Stimulated activated naive CD4-positive, alpha-beta T cell (primary cell): ENCODE data around the gene CDH9.

Source experiments
- DNase-seq, 6 experiments: peaks; one replicate each; lab custom pipeline; 2025; lab: John Stamatoyannopoulos, UW

Gene CDH9, protein sequence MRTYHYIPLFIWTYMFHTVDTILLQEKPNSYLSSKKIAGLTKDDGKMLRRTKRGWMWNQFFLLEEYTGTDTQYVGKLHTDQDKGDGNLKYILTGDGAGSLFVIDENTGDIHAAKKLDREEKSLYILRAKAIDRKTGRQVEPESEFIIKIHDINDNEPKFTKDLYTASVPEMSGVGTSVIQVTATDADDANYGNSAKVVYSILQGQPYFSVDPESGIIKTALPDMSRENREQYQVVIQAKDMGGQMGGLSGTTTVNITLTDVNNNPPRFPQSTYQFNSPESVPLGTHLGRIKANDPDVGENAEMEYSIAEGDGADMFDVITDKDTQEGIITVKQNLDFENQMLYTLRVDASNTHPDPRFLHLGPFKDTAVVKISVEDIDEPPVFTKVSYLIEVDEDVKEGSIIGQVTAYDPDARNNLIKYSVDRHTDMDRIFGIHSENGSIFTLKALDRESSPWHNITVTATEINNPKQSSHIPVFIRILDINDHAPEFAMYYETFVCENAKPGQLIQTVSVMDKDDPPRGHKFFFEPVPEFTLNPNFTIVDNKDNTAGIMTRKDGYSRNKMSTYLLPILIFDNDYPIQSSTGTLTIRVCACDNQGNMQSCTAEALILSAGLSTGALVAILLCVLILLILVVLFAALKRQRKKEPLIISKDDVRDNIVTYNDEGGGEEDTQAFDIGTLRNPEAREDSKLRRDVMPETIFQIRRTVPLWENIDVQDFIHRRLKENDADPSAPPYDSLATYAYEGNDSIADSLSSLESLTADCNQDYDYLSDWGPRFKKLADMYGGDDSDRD

DNA sequence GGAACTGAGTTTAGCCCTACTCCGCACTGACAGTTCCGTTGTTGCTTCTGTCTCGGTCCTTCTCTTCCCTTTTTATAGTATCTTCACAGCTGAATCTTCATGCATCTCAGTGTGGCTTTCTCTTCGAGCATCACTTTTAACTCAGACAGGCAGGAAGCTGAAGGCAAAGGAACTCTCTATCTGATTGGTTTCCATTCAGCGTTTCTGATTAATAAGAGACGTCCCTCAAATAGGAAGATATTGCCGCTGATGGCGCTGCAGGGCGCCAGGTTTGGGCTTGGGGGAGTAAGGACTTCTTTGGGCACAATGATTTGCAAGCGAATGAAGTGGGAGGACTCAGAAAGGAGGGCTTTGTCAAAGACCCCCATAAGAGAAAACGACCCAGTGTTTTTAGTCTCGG lies at the start of gene CDH9:
Gene CDH9, minus strand, starts transcription at position 111 of the 400 bp plus-strand sequence. CDS start 50,253 bp downstream, outside the sequence.
- no peak for DNase-seq

DNA sequence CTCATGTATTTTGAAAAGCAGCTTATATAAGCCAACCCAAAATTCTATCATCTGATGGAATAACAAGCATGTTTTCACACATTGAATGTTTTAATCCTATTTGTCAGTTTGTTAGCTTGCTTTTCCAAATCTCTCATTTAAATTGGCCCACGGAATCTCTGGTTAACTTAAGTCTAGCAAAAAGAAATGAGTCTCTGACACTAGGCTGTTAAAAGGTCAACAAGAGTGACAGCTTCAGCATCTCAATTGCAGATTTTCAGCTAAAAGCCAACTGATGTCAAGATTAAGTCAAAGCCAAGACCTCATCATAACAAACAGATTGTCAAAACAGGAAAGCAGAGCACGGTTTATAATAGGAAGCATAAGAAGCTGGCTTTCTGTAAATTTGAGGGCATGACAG lies 49.4 kb upstream of the CDH9 start:
- no peak for DNase-seq

DNA sequence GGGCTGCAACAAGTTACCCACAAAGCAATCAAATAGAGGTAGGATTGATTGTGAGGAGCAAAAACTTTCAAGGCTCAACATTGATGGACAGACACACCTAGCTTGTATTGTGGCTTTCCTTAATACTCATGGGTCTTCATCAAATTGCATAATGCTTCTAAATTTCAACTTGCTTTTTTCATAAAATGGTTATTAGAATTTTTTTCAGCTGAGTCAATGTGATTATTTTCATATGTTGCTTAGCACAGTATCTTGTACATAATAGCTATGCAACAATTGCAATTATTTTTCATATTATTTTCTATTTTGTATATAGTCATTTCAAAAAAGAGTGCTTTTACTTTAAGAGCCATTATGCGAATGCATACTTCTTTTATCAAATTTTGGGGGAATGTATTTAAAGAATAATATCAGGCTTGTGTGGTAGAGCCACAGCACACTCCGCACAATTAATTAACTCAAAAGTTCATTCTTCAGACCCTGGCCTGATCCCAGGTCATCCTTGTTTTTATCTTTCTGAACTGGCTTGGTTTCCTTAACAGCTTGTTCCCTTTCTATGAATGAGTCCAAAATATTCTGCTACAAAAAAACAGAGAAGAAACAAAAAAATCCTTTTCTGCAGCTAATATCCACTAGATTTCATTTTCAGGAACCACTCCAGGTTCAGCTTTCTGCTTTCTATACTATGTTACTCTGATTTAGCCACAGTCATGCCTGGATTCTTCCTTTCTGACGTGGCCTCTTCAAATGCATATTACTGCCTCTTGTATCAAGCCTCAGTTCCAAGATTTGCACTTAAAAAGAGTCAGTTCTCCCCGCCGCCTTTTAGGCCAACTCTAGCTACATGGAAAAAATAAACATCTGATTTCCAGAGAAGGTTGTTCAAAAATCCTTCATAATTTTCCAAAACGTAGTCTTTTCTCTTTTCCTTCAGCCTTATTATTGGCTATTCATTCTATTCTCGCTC lies 45.3 kb upstream of the CDH9 start:
- DNase-seq: no peak

DNA sequence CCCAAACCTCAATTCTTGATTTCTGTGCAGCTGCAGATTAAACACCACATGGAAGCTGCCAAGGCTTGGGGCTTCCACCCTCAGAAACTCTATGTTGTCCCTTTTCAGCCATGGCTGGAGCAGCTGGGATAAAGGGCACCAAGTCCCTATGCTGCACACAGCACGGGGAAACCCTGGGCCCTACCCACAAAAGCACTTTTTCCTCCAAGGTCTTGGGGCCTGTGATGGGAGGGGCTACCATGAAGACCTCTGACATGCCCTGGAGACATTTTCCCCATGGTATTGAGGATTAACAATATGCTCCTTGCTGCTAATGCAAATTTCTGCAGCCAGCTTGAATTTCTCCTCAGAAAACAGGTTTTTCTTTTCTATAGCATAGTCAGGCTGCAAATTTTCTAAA lies 41.8 kb upstream of the CDH9 start:
- no peak for DNase-seq

DNA sequence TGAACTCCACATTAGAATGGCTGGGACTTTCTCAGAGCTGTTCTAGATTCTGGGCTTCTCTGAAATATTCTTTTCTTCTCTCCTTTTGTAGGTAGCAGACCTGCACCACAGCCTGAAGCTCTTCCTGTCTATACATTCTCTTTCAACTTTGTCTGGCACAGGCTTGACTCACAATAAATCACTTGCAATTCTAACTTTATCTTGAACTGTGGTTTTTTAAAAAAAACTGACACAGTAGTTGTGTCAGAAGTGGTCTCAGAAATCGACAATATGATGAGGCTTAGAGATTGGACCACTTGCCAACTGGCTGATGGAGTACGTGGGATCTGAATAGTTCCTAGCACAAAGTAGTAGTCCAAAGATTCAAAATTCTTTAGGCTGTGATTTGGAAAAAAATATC lies 24.1 kb upstream of the CDH9 start:
- no peak for DNase-seq

DNA sequence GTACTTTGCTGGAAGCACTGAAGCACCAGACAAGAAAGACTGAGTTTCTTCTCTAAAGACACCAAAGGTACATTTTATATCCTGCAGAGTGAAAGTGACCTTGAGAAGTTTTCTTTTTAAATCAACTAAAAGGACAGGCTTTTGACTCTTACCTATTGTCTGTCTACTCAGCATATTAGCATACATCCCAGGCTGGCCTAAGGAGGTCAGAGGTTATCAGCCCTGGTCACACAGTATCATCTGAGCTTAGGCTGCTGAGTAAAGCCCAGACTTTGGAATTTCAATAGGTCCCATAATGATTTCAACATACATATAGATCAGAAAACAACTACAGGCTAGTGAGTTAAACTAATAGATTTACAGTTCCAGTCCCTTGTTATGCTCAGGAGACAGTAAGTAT lies 10.1 kb upstream of the CDH9 start:
- DNase-seq: no peak

DNA sequence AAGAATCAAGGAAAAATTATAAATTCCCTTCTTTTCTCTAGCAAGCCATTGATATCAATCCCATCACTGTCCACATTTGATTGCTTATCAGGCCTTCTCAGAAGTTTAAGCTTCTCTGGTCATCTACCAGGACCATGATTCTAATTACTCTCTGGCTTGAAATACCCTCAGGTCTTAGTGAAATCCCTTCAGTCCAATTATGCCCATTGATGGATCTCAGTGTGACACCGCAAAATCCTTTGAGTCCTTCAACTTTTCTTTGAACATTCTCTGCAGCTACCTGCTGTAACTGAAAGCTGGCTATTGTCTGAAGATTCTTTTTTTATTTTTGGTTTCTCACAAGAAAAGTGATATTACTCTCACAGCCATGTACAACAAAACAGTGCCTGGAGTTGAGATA lies 3.0 kb upstream of the CDH9 start:
- no peak for DNase-seq

DNA sequence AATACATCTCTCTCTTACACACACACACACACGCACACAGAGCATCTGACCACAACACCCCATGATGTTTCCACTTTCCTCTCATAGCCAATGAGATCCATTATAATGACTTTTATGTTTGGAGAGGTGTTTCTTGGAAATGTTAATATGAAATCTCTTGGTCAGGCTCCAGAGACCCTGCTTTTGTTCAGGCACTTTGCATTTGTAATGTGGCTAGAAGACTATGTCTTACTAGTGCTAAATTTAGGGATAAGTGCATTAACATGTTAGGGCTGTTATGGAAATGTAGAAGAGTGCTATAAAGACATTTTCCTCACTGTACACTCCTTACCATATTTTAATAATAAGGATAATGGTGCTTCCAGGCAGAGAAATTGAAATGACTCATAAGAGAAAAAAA lies 3.8 kb downstream of the CDH9 start:
- no peak for DNase-seq

DNA sequence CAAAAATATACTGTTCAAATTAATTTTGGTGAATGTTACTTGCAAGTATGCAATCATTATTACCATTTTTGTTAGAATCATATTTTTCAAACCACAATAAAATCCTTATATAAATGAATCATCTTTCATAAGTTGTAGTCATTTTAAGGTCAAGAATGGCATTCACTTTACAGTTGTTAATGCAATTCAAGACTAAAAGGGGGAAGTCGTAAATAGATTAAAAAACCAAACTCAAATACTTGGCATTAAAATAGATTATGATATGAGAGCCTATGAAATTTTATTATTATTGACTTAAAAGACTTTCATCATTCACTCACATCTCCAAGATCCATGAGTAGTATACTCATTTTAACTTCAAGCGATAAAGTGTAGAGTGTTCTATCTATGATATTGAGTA lies 11.6 kb downstream of the CDH9 start:
- no peak for DNase-seq

DNA sequence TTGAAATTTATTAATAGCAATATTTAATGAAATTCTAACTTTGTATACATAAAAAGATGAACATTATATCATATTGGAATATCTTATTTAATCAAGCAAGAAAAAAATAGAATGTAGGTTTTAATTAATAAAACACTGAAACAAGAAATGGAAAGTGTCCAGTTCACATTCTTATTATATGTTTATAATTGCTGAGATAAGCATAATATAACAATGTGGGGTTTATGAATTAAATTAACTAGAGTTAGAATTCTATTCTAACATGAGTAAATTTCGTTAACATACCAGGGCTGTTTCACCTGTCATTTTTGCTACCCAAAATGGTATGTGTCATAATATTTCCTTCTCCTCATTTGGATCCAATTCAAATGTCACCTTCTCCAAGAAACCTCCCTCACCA lies 12.3 kb downstream of the CDH9 start:
- no peak for DNase-seq

DNA sequence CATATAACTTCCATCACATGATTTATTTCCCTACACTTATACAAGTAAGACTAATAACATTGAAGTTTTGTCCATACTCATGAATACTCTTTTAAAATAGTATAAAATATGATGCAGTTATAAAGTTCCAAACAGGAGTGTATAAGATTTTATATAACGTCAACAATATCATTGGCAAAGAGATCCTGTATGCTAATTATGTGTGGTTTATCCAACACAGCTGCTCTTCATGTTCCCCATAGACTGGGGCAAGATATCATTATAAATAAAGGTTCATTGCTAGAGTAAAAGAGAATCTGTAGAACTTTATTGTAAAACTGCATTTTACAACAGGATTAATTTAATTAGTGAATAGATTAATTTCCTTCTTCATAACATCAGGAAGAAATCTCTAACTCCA lies 16.9 kb downstream of the CDH9 start:
- no peak for DNase-seq

DNA sequence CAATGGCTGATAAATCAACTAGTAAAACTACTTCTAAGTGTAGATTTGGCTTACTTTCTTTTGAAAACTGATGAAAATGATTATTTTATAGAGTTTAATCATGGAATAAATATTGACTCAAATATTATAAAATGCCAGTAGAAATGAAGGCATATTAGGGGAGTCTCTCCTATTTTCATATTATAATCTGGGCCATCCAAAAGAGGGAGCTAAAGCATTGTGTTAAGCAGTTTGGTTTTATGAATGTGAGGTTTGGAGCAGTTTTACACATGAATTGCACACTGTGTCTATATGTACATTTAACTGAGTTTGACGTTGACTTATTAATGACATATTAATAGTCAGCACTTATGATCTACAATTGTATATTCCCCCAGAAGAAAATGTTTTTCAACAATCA lies 17.4 kb downstream of the CDH9 start:
- no peak for DNase-seq

DNA sequence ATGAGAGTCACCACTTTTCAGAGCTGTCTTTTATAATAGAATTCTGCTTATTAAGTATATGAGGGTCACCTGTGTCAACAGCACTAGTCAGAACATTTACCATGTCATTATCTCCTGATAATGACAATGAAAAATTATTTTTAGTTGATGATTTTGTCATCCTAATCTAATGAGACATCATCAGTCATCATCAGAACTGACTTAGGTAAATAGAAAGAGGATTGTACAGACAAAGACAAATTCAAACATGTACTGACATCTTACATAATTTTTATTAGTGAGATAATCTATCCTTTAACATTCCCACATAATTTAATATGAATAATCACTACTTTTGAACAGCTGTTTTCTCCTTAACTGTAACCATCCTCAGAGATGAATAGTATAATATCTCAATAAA lies 22.6 kb downstream of the CDH9 start:
- no peak for DNase-seq

DNA sequence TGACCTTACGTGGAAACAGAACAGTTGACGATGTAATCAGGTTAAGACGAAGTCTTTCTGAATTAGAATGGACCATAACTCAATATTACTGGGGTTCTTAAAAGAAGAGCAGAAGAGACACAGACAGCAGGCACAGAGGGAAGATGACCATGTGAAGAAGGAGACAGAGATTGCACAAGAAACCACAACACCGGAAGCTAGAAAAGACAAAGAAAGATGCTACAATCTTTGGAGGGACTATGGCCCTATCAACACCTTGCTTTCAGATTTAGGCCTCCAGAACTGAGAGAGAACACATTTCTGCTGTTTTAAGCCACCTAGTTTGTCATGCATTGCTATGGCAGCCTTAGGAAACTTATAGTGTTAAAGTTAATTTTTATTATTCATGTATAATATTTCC lies 27.1 kb downstream of the CDH9 start:
- no peak for DNase-seq

DNA sequence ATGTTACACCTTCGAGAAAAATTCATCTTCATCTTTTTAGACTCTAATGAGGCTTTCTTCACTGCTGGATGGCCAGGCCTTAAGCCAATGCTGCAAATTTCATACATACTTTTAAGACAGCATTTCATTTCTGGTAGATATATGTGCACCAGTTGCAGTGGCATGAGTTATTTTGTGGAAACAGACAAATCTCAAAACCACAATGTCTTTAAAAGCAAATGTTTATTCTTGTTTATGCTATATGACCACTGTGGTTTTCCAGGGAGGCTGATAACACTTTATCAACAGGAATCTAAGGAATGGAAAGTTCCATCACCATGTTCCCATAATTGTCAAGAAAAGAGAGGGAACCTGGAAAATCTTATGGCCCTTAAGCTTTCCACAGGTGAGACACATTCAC lies 27.7 kb downstream of the CDH9 start:
- no peak for DNase-seq

DNA sequence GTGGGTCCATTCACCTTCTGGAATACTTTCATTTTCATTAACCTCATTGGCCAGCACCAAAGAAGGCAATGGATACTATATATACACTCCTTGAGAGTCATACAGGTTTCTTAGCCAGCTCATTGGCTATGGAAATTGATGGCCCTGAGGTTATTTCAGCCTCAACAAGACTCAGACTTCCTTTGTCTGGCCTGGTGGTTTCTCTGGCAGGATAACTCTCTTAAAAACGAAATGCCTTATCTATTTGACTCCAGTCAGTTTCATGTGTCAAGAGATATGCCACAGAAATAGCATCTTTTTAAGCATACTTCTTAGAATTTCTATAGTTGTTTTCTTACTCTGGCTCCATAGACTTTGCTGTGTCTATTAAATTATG lies 28.9 kb downstream of the CDH9 start:
- DNase-seq: no peak

DNA sequence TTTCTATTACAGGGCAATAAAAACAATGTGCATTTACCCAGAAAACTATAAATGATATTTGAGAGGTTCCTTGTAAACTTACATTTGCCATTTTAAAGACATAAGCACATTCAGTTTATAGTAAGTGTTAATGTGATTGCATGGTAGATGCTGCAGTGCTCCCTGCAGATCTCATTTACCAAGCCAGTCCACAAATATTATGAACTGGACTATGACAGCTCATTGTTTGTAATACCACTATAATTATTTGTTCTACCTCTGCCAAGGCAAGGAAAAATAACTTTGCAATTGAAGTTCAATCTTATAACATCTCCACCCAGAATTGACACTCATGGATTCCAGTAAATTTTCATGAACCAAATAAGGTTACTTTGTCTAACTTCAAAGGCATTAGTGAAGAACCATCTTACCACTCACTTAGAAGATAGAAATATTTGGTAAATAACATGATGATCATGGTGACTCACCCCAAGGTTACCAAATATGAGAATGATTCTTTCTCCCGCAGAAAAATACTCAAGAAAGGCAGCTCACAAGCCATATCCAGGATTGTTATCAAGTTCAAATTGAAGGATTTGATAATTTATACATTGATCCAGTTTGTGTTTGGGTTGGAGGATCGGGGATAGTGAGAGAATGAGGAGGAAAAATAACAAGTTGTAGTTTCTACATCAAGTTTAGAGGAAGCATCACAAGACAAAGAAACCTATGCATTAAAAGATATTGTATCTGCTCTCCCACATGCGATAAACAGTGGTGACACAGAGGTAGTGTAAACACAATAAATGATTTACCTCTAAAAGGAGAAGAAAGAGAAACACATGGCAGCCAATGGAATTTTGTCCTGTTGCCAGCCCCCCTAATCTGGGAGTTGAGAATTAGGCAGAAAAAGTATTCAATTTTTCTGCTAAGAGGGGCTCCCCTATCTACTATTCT lies 29.5 kb downstream of the CDH9 start:
- DNase-seq: no peak

DNA sequence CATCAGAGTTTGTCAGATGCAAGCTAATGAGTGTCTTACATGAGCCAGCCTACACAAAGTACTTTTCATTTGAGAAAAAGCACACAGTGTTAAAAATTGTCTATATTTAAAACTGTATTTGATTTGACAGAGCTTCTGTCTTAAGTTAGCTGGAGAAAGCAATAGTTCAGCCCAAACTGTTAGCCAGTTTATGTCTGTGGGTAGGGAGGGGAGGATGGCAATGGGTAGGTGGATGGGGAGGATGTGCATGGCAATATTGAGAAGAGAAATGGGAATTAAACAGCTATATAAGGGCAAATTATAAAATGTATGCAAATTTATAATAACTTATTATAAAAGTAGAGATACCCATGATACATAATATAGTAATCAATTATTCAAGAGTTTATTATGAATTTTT lies 31.3 kb downstream of the CDH9 start:
- DNase-seq: no peak

DNA sequence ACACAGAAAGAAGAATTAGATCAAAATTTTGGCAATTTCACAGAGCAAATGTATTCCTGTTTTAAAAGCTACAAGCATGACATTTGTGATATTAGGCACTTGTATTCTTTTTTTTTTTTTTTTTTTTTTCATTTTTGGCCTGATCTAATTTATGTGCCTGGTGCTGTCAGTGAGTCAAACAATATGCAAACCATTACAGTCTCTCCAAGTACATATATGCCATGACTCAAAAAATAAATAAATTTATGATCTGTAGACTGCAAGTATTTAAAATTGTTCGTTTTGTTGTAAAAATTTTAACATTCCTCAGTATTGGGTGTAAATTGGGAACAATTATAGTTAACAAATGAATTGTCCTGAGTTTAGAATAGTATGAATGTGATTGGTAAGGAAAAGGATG lies 51.4 kb downstream of the CDH9 start:
- no peak for DNase-seq

DNA sequence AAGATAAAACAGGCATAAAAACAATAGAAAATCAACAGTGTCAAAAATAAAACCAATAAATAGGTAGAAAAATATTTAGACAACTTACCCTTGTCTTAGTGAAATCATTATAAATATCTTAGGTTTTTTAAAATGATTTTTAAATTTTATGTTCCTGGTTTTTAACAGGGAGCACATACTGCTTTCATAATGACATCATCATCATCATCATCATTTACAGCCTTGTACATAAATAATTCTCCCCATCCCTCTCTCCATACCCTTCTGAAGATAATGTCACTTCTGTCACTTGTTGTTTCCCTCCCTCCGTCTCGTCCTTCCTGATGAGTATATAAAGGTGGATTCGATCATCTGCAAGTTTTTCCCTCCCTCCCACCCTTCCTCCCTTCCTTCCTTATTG lies 56.6 kb downstream of the CDH9 start:
- no peak for DNase-seq

DNA sequence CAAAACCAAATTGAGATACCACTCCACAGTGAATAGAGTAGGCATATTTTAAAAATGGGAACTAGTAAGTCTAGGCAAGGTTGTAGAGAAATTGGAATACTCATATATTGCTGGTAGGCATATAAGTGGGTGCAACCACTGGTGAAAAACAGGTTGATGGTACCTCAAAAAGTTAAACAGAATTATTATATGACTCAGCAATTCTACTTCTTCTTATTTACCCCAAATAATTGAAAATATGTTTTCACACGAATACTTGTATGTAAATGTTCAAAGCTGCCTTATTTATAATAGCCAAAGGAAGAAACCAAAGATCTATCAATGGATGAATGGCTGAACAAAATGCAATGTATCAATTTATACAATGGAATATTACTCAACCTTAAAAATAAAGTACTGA lies 79.1 kb downstream of the CDH9 start:
- no peak for DNase-seq
